Activated T-helper 17 cell treated with anti-CD3 and anti-CD28 coated beads, Interleukin-2, amount 50 U/mL, for 72 hours (primary cell): ENCODE measurements around the gene PTPRN2. TPM values are rescaled to one million over a fixed set of nuclear protein-coding genes. Genes with fewer than 3 reads are reported as not detected.
"Not testable (repeated sequence)": the region's sequence is repeated elsewhere in the genome, so short reads cannot be mapped to it uniquely, and the experiment has no call there.

Experiments used
- ATAC-seq: fragments of 150-1000 bp; cut with Tn5 transposase; replicated peaks from 2 replicates; pipeline ENCODE4 v1.10.0; 2021; ENCODE audit warnings: mild to moderate bottlenecking, moderate library complexity
- H3K27ac Mint-ChIP-seq: one replicate; pipeline ENCODE4 v1.8.0; 2022; ENCODE audit warnings: mixed read lengths
- H3K27me3 Mint-ChIP-seq: one replicate; pipeline ENCODE4 v1.8.0; 2022; ENCODE audit warnings: mixed read lengths
- H3K36me3 Mint-ChIP-seq: one replicate; pipeline ENCODE4 v1.8.0; 2022; ENCODE audit warnings: low read depth, mild to moderate bottlenecking, mixed read lengths
- H3K4me1 Mint-ChIP-seq: one replicate; pipeline ENCODE4 v1.8.0; 2022; ENCODE audit warnings: mixed read lengths
- H3K4me3 Mint-ChIP-seq: one replicate; pipeline ENCODE4 v1.8.0; 2022; ENCODE audit warnings: mild to moderate bottlenecking, mixed read lengths
- H3K9me3 Mint-ChIP-seq: one replicate; pipeline ENCODE4 v1.8.0; 2022; ENCODE audit warnings: mixed read lengths
- total RNA-seq, 2 donors: library from RNA; stranded (reverse); gene quantifications; one replicate each; pipeline ENCODE4 v1.2.3, GENCODE V29; 2022

Gene PTPRN2
- total RNA-seq, 2 donors from 2014 or later = 0.48 to 1.4 TPM

GRCh38 chr7:157599491-157599890 is 988.1 kb downstream of the PTPRN2 start:
- H3K27me3 Mint-ChIP-seq = peaks cover 4% of the 10 kb centered on the region
- no peak overlapping the region for H3K27ac Mint-ChIP-seq
- H3K36me3 Mint-ChIP-seq = no peaks in the 10 kb centered on the region
- H3K4me3 Mint-ChIP-seq = no peak overlapping the region
- no peaks in the 10 kb centered on the region for H3K4me1 Mint-ChIP-seq
- no peak for ATAC-seq
- H3K9me3 Mint-ChIP-seq = no peaks in the 10 kb centered on the region

- Mint-ChIP-seq H3K27ac (no peak overlapping the region), H3K4me3 (no peak overlapping the region), H3K4me1 (no peaks in the 10 kb centered on the region), H3K36me3 (no peaks in the 10 kb centered on the region), H3K27me3 (peaks cover 4% of the 10 kb centered on the region), H3K9me3 (no peaks in the 10 kb centered on the region)
- ATAC-seq = no peak
Measured at GRCh38 chr7:157597562-157597961, 990.1 kb downstream of the PTPRN2 start.

- H3K9me3 Mint-ChIP-seq = no peaks in the 10 kb centered on the region
- no peak overlapping the region for H3K4me3 Mint-ChIP-seq
- H3K4me1 Mint-ChIP-seq = no peaks in the 10 kb centered on the region
- ATAC-seq = no peak
- H3K27me3 Mint-ChIP-seq = peaks cover 4% of the 10 kb centered on the region
- H3K27ac Mint-ChIP-seq = no peak overlapping the region
- no peaks in the 10 kb centered on the region for H3K36me3 Mint-ChIP-seq
Measured at GRCh38 chr7:157596881-157597280, 990.7 kb downstream of the PTPRN2 start.

- Mint-ChIP-seq H3K4me3 (no peak overlapping the region), H3K27me3 (peaks cover 4% of the 10 kb centered on the region), H3K4me1 (no peaks in the 10 kb centered on the region), H3K27ac (no peak overlapping the region), H3K36me3 (no peaks in the 10 kb centered on the region), H3K9me3 (no peaks in the 10 kb centered on the region)
- no peak for ATAC-seq
Measured at GRCh38 chr7:157596471-157596870, 991.2 kb downstream of the PTPRN2 start.

- Mint-ChIP-seq H3K27ac (no peak overlapping the region), H3K36me3 (no peaks in the 10 kb centered on the region), H3K27me3 (peaks cover 4% of the 10 kb centered on the region), H3K4me3 (no peak overlapping the region), H3K9me3 (no peaks in the 10 kb centered on the region), H3K4me1 (no peaks in the 10 kb centered on the region)
- ATAC-seq = no peak
Measured at GRCh38 chr7:157596026-157596425, 991.6 kb downstream of the PTPRN2 start.

- H3K4me3 Mint-ChIP-seq = no peak overlapping the region
- no peaks in the 10 kb centered on the region for H3K4me1 Mint-ChIP-seq
- no peak for ATAC-seq
- no peak overlapping the region for H3K27ac Mint-ChIP-seq
- H3K27me3 Mint-ChIP-seq = peaks cover 7% of the 10 kb centered on the region
- no peaks in the 10 kb centered on the region for H3K9me3 Mint-ChIP-seq
- no peaks in the 10 kb centered on the region for H3K36me3 Mint-ChIP-seq
Measured at GRCh38 chr7:157595086-157595855, 992.4 kb downstream of the PTPRN2 start.

GRCh38 chr7:157594306-157594705 is 993.3 kb downstream of the PTPRN2 start:
- Mint-ChIP-seq H3K27ac (no peak overlapping the region), H3K36me3 (no peaks in the 10 kb centered on the region), H3K4me3 (no peak overlapping the region), H3K4me1 (no peaks in the 10 kb centered on the region), H3K9me3 (no peaks in the 10 kb centered on the region), H3K27me3 (peaks cover 4% of the 10 kb centered on the region)
- no peak for ATAC-seq

GRCh38 chr7:157593541-157593940 is 994.1 kb downstream of the PTPRN2 start:
- no peak for ATAC-seq
- Mint-ChIP-seq H3K4me1 (no peaks in the 10 kb centered on the region), H3K27ac (no peak overlapping the region), H3K9me3 (no peaks in the 10 kb centered on the region), H3K27me3 (peaks cover 9% of the 10 kb centered on the region), H3K4me3 (no peak overlapping the region), H3K36me3 (no peaks in the 10 kb centered on the region)

GRCh38 chr7:157592636-157593320 is 994.8 kb downstream of the PTPRN2 start:
- H3K27me3 Mint-ChIP-seq, H3K27ac Mint-ChIP-seq, H3K36me3 Mint-ChIP-seq, H3K4me3 Mint-ChIP-seq, ATAC-seq, H3K4me1 Mint-ChIP-seq, H3K9me3 Mint-ChIP-seq: not testable (repeated sequence)

- Mint-ChIP-seq H3K4me1 (no peaks in the 10 kb centered on the region), H3K36me3 (no peaks in the 10 kb centered on the region), H3K4me3 (no peak overlapping the region), H3K9me3 (no peaks in the 10 kb centered on the region), H3K27me3 (peaks cover 13% of the 10 kb centered on the region), H3K27ac (no peak overlapping the region)
- no peak for ATAC-seq
Measured at GRCh38 chr7:157590526-157590925, 997.1 kb downstream of the PTPRN2 start.

- no peak overlapping the region for H3K27ac Mint-ChIP-seq
- ATAC-seq = no peak
- no peaks in the 10 kb centered on the region for H3K9me3 Mint-ChIP-seq
- H3K4me1 Mint-ChIP-seq = no peaks in the 10 kb centered on the region
- no peak overlapping the region for H3K4me3 Mint-ChIP-seq
- no peaks in the 10 kb centered on the region for H3K36me3 Mint-ChIP-seq
- peaks cover 16% of the 10 kb centered on the region for H3K27me3 Mint-ChIP-seq
Measured at GRCh38 chr7:157589680-157590079, 997.9 kb downstream of the PTPRN2 start.

GRCh38 chr7:157587805-157588560 is 999.6 kb downstream of the PTPRN2 start:
- no peaks in the 10 kb centered on the region for H3K9me3 Mint-ChIP-seq
- no peak for ATAC-seq
- H3K36me3 Mint-ChIP-seq = no peaks in the 10 kb centered on the region
- peaks cover 23% of the 10 kb centered on the region for H3K27me3 Mint-ChIP-seq
- H3K4me3 Mint-ChIP-seq = no peak overlapping the region
- H3K27ac Mint-ChIP-seq = no peak overlapping the region
- no peaks in the 10 kb centered on the region for H3K4me1 Mint-ChIP-seq

GRCh38 chr7:157587051-157587804 is 1000.4 kb downstream of the PTPRN2 start:
- Mint-ChIP-seq H3K27me3 (peaks cover 23% of the 10 kb centered on the region), H3K36me3 (no peaks in the 10 kb centered on the region), H3K9me3 (no peaks in the 10 kb centered on the region), H3K27ac (no peak overlapping the region), H3K4me3 (no peak overlapping the region), H3K4me1 (no peaks in the 10 kb centered on the region)
- no peak for ATAC-seq

GRCh38 chr7:157586426-157586955 is 1001.1 kb downstream of the PTPRN2 start:
- Mint-ChIP-seq H3K4me3 (no peak overlapping the region), H3K9me3 (no peaks in the 10 kb centered on the region), H3K36me3 (no peaks in the 10 kb centered on the region), H3K4me1 (no peaks in the 10 kb centered on the region), H3K27ac (no peak overlapping the region), H3K27me3 (peaks cover 23% of the 10 kb centered on the region)
- no peak for ATAC-seq
